OCI-LY3 (cell line): ENCODE data around the gene BMP7.

Experiments
- H2AFZ ChIP-seq: fragments of 200-600, 300-600 bp; shearing (Covaris generic); 2 replicates; pipeline ENCODE4 v1.6.0; 2014; ENCODE audit warnings: antibody characterized with exemption, low read depth, low read length
- H3K27ac ChIP-seq: fragments of 200-600, 300-600 bp; sonication (generic); 2 replicates; pipeline ENCODE4 v1.5.1; 2014; ENCODE audit warnings: mild to moderate bottlenecking, low read length, moderate library complexity, mixed read lengths
- H3K27me3 ChIP-seq: fragments of 200-600, 300-600 bp; sonication (generic); 2 replicates; pipeline ENCODE4 v1.6.1; 2014; ENCODE audit warnings: low read depth, low read length, mixed read lengths
- H3K36me3 ChIP-seq: fragments of 200-600, 300-600 bp; sonication (generic); replicated peaks from 2 replicates; pipeline ENCODE3; 2014; ENCODE audit warnings: low read depth, low read length, mixed read lengths
- H3K4me1 ChIP-seq: fragments of 300-600, 200-600 bp; sonication (generic); 2 replicates; pipeline ENCODE4 v1.6.1; 2014; ENCODE audit warnings: low read length, mixed read lengths
- H3K4me2 ChIP-seq: fragments of 200-600, 300-600 bp; sonication (generic); 2 replicates; pipeline ENCODE4 v1.6.1; 2014; ENCODE audit warnings: low read length, mixed read lengths
- H3K4me3 ChIP-seq: fragments of 300-600, 200-600 bp; sonication (generic); 2 replicates; pipeline ENCODE4 v1.5.1; 2014; ENCODE audit warnings: antibody characterized with exemption, mild to moderate bottlenecking, low read length, moderate library complexity
- H3K79me2 ChIP-seq: fragments of 300-600, 200-600 bp; shearing (Covaris generic); 2 replicates; pipeline ENCODE4 v1.6.1; 2014; ENCODE audit warnings: mild to moderate bottlenecking, low read length, mixed read lengths
- H3K9ac ChIP-seq: fragments of 300-600, 200-600 bp; shearing (Covaris generic); 2 replicates; pipeline ENCODE4 v1.6.0; 2014; ENCODE audit warnings: mild to moderate bottlenecking, low read length, moderate library complexity
- H3K9me3 ChIP-seq: fragments of 200-600, 300-600 bp; shearing (Covaris generic); 2 replicates; pipeline ENCODE4 v1.6.1; 2014; ENCODE audit warnings: low read length, mixed read lengths; ENCODE audit not compliant: insufficient read depth
- H4K20me1 ChIP-seq: fragments of 200-600, 300-600 bp; sonication (generic); 2 replicates; pipeline ENCODE4 v1.6.1; 2016; ENCODE audit warnings: low read length, mixed read lengths; ENCODE audit not compliant: insufficient read depth
- CTCF ChIP-seq: fragments of 200-600, 300-600 bp; sonication (generic); IDR thresholded peaks from 2 replicates; pipeline ENCODE4 v1.5.1; 2014; ENCODE audit warnings: antibody characterized with exemption, low read length, low read depth
- EZH2phosphoT487 ChIP-seq: fragments of 200-600 bp; shearing (Covaris generic); IDR thresholded peaks from 2 replicates; pipeline ENCODE4 v1.6.1; 2018; ENCODE audit warnings: antibody characterized with exemption, mixed run types, low read depth

BMP7 gene

GRCh38 chr20:57136734-57137133, 129.7 kb downstream of the BMP7 start:
- no peaks in the 10 kb centered on the region for H3K9me3 ChIP-seq
- H3K27me3 ChIP-seq = peaks cover 38% of the 10 kb centered on the region
- H4K20me1 ChIP-seq = no peaks in the 10 kb centered on the region
- no peak overlapping the region for H3K4me3 ChIP-seq
- TF ChIP-seq CTCF (no peak), EZH2phosphoT487 (no peak)
- no peaks in the 10 kb centered on the region for H3K79me2 ChIP-seq
- H3K36me3 ChIP-seq = no peaks in the 10 kb centered on the region
- peaks cover 12% of the 10 kb centered on the region for H3K4me1 ChIP-seq
- no peak overlapping the region for H3K9ac ChIP-seq
- no peak overlapping the region for H3K27ac ChIP-seq
- H2AFZ ChIP-seq = no peak overlapping the region
- no peak overlapping the region for H3K4me2 ChIP-seq

- no peak overlapping the region for H3K4me3 ChIP-seq
- TF ChIP-seq CTCF = no peak
- TF ChIP-seq EZH2phosphoT487 = no peak
- H3K27me3 ChIP-seq = peaks cover 38% of the 10 kb centered on the region
- H3K4me2 ChIP-seq = no peak overlapping the region
- no peaks in the 10 kb centered on the region for H4K20me1 ChIP-seq
- H3K79me2 ChIP-seq = no peaks in the 10 kb centered on the region
- peaks cover 12% of the 10 kb centered on the region for H3K4me1 ChIP-seq
- no peak overlapping the region for H3K9ac ChIP-seq
- no peak overlapping the region for H2AFZ ChIP-seq
- no peaks in the 10 kb centered on the region for H3K36me3 ChIP-seq
- H3K27ac ChIP-seq = no peak overlapping the region
- no peaks in the 10 kb centered on the region for H3K9me3 ChIP-seq
These were observed 130.6 kb downstream of the BMP7 start for GRCh38 chr20:57135875-57136274.

GRCh38 chr20:57134804-57135203, 131.6 kb downstream of the BMP7 start:
- no peak overlapping the region for H2AFZ ChIP-seq
- no peaks in the 10 kb centered on the region for H3K79me2 ChIP-seq
- no peak overlapping the region for H3K4me2 ChIP-seq
- H3K9ac ChIP-seq = no peak overlapping the region
- H3K9me3 ChIP-seq = no peaks in the 10 kb centered on the region
- no peak overlapping the region for H3K27ac ChIP-seq
- H4K20me1 ChIP-seq = no peaks in the 10 kb centered on the region
- H3K4me1 ChIP-seq = peaks cover 6% of the 10 kb centered on the region
- H3K27me3 ChIP-seq = peaks cover 38% of the 10 kb centered on the region
- H3K36me3 ChIP-seq = no peaks in the 10 kb centered on the region
- TF ChIP-seq CTCF (no peak), EZH2phosphoT487 (no peak)
- H3K4me3 ChIP-seq = no peak overlapping the region

GRCh38 chr20:57133926-57134650, 132.4 kb downstream of the BMP7 start:
- Histone ChIP-seq H3K27me3 (peaks cover 38% of the 10 kb centered on the region), H3K9ac (no peak overlapping the region), H3K36me3 (no peaks in the 10 kb centered on the region), H3K4me2 (no peak overlapping the region), H2AFZ (no peak overlapping the region), H3K27ac (no peak overlapping the region), H3K9me3 (no peaks in the 10 kb centered on the region), H3K79me2 (no peaks in the 10 kb centered on the region), H3K4me3 (no peak overlapping the region), H3K4me1 (no peaks in the 10 kb centered on the region; the same call in 1 of the 2 replicates), H4K20me1 (no peaks in the 10 kb centered on the region)
- TF ChIP-seq CTCF = no peak
- no peak for TF ChIP-seq EZH2phosphoT487
